K562 (cell line): ENCODE results near the gene MYRIP. TPM values are rescaled to one million over a fixed set of nuclear protein-coding genes. Genes with fewer than 3 reads are reported as not detected.

Experiments used
- ATAC-seq: fragments of 200-7000 bp; cut with Tn5 transposase; 3 replicates; pipeline ENCODE4 v1.9.1; 2020; ENCODE audit warnings: moderate library complexity
- BruUV-seq: library from RNA; stranded (reverse); fragments of 400-500 nt; replicated peaks from 2 replicates; lab custom pipeline; 2021; lab: Mats Ljungman, UMichigan
- CTCF ChIA-PET: fragments of 300-600 bp; formaldehyde crosslinking; extraction: SDS; loops from one replicate; lab custom pipeline; 2021; ENCODE audit warnings: low intra/inter-chr PET ratio; lab: Yijun Ruan, JAX
- POLR2A ChIA-PET: fragments of 300-600, 350-650 bp; sonication (Branson Sonifier 250); formaldehyde crosslinking; extraction: SDS; loops from one replicate; lab custom pipeline; 2021; ENCODE audit warnings: antibody characterized with exemption, inconsistent platforms; lab: Yijun Ruan, JAX
- DNase-seq, 4 experiments: peaks; one replicate each; pipeline versions ENCODE4 v3.0.0 to v3.0.0-alpha.2; 2011 to 2018; ENCODE audit warnings: low spot score in 3 of 4, mixed read lengths in 3 of 4; ENCODE audit errors: extremely low read depth in 1 of 4
- FAIRE-seq: peaks from 2 replicates; lab custom pipeline; 2011; peaks lifted over from hg19 to GRCh38; lab: Jason Lieb, UNC
- H2AFZ ChIP-seq: 2 replicates; pipeline ENCODE4 v1.6.0; 2011; ENCODE audit warnings: low read depth, low read length, control low read depth, inconsistent platforms
- H3K27ac ChIP-seq: fragments of 200-600 bp; 3 replicates; pipeline ENCODE4 v1.8.0; 2011; ENCODE audit warnings: low read depth, mild to moderate bottlenecking, control low read depth, inconsistent platforms, low read length, moderate library complexity, mixed read lengths; ENCODE audit errors: extremely low read depth
- H3K27me3 ChIP-seq, 2 experiments: fragments of 300-600 bp in 1 of 2; 2 replicates in 1 of 2; 3 replicates in 1 of 2; pipeline versions ENCODE4 v1.6.0 to v1.8.0; 2011; ENCODE audit warnings: inconsistent platforms in 2 of 2, low read length in 2 of 2, mild to moderate bottlenecking in 1 of 2, mixed read lengths in 1 of 2, moderate library complexity in 1 of 2; ENCODE audit not compliant: control insufficient read depth in 2 of 2, insufficient read depth in 2 of 2
- H3K36me3 ChIP-seq: fragments of 300-600 bp; 3 replicates; pipeline ENCODE4 v1.8.0; 2011; ENCODE audit warnings: mild to moderate bottlenecking, low read length, inconsistent platforms; ENCODE audit not compliant: control insufficient read depth, insufficient read depth
- H3K4me1 ChIP-seq, 2 experiments: fragments of 200-600 bp in 1 of 2; replicated peaks in 1 of 2; 2 replicates in 1 of 2; 3 replicates in 1 of 2; pipeline versions ENCODE4 v1.5.1 to v1.8.0; 2011; ENCODE audit warnings: inconsistent platforms in 2 of 2, low read length in 2 of 2, mild to moderate bottlenecking in 1 of 2, mixed read lengths in 1 of 2, moderate library complexity in 1 of 2; ENCODE audit not compliant: control insufficient read depth in 2 of 2, insufficient read depth in 2 of 2
- H3K4me2 ChIP-seq: 2 replicates; pipeline ENCODE4 v1.6.1; 2011; ENCODE audit warnings: low read length, control low read depth, inconsistent platforms, mixed read lengths; ENCODE audit not compliant: insufficient read depth
- H3K4me3 ChIP-seq: fragments of 200-600 bp; sonication (generic), shearing (Covaris generic); 2 replicates; pipeline ENCODE4 v1.5.1; 2016; ENCODE audit warnings: control low read depth, inconsistent platforms
- H3K79me2 ChIP-seq: fragments of 200-600 bp; 3 replicates; pipeline ENCODE4 v1.8.0; 2011; ENCODE audit warnings: low read length, inconsistent platforms; ENCODE audit not compliant: control insufficient read depth, insufficient read depth
- H3K9ac ChIP-seq, 2 experiments: 2 replicates each; pipeline versions ENCODE4 v1.6.0 to v1.6.1; 2011; ENCODE audit warnings: low read depth in 2 of 2, low read length in 2 of 2, control low read depth in 1 of 2, inconsistent platforms in 1 of 2, mild to moderate bottlenecking in 1 of 2, mixed read lengths in 1 of 2; ENCODE audit not compliant: insufficient read depth in 1 of 2
- H3K9me1 ChIP-seq: one replicate; pipeline ENCODE4 v1.6.0; 2011; ENCODE audit warnings: inconsistent platforms, mild to moderate bottlenecking, low read length, moderate library complexity; ENCODE audit not compliant: control insufficient read depth, insufficient read depth
- H3K9me3 ChIP-seq: replicated peaks from 2 replicates; pipeline ENCODE4 v1.5.1; 2011; ENCODE audit warnings: low read depth, low read length, inconsistent platforms; ENCODE audit not compliant: control insufficient read depth, insufficient read depth
- H4K20me1 ChIP-seq: replicated peaks from 2 replicates; pipeline ENCODE4 v1.6.1; 2011; ENCODE audit warnings: low read length, inconsistent platforms, mixed read lengths; ENCODE audit not compliant: control insufficient read depth, insufficient read depth
- HNRNPH1 ChIP-seq: fragments of 200-400 bp; formaldehyde crosslinking; optimal IDR thresholded peaks from 2 replicates; pipeline ENCODE3; 2017; ENCODE audit warnings: low read depth, mild to moderate bottlenecking, low read length, moderate library complexity
- JUND ChIP-seq, 2 experiments: IDR thresholded peaks; 2 replicates in 1 of 2; 3 replicates in 1 of 2; pipeline ENCODE4 v1.6.1; 2011; ENCODE audit warnings: borderline replicate concordance in 2 of 2, low read depth in 2 of 2, low read length in 2 of 2, improper control_type of control experiment in 1 of 2, missing biosample characterization in 1 of 2, missing genetic modification characterization in 1 of 2, missing genetic modification reagents in 1 of 2
- KHSRP ChIP-seq: fragments of 450-650 bp; IDR thresholded peaks from 2 replicates; pipeline ENCODE4 v1.6.1; 2017
- RNF2 ChIP-seq: sonication (generic); IDR thresholded peaks from 2 replicates; pipeline ENCODE4 v1.6.1; 2016
- SAFB ChIP-seq: fragments of 200-400 bp; formaldehyde crosslinking; IDR thresholded peaks from 2 replicates; pipeline ENCODE4 v1.6.1; 2017; ENCODE audit warnings: low read depth, low read length, borderline replicate concordance
- SRSF7 ChIP-seq: fragments of 200-400 bp; formaldehyde crosslinking; optimal IDR thresholded peaks from 2 replicates; pipeline ENCODE3; 2017; ENCODE audit warnings: mild to moderate bottlenecking, low read depth, low read length
- TAF9B ChIP-seq: fragments of 450-650 bp; IDR thresholded peaks from 2 replicates; pipeline ENCODE4 v1.6.1; 2018; ENCODE audit warnings: mild to moderate bottlenecking; ENCODE audit not compliant: partially characterized antibody
- TCFL5 ChIP-seq: fragments of 250-450 bp; sonication (Bioruptor Pico); conservative IDR thresholded peaks from 2 replicates; pipeline ENCODE4 v1.6.1; 2021; ENCODE audit warnings: mild to moderate bottlenecking, moderate library complexity, matching md5 sums
- TFAM ChIP-seq: fragments of 250-450 bp; sonication (Bioruptor Pico); conservative IDR thresholded peaks from 2 replicates; pipeline ENCODE4 v1.5.0; 2021; ENCODE audit warnings: mild to moderate bottlenecking, moderate library complexity
- ZBTB17 ChIP-seq: fragments of 450-650 bp; formaldehyde crosslinking; IDR thresholded peaks from 2 replicates; pipeline ENCODE4 v1.4.0; 2020; ENCODE audit warnings: mild to moderate bottlenecking
- ZBTB33 ChIP-seq: sonication (generic); formaldehyde crosslinking; IDR thresholded peaks from 2 replicates; pipeline ENCODE4 v1.8.1; 2023; ENCODE audit warnings: mild to moderate bottlenecking, missing genetic modification reagents
- ZBTB7A ChIP-seq: IDR thresholded peaks from 2 replicates; pipeline ENCODE4 v1.6.1; 2011; ENCODE audit warnings: low read depth, mild to moderate bottlenecking, low read length, moderate library complexity, borderline replicate concordance; ENCODE audit not compliant: control insufficient read depth
- ZC3H11A ChIP-seq: IDR thresholded peaks from 2 replicates; pipeline ENCODE4 v1.6.1; 2012; ENCODE audit warnings: low read depth, low read length, improper control_type of control experiment
- ZKSCAN3 ChIP-seq: fragments of 250-450 bp; sonication (Bioruptor Pico); IDR thresholded peaks from 2 replicates; pipeline ENCODE4 v1.4.0; 2020
- ZNF239 ChIP-seq: fragments of 250-450 bp; sonication (Bioruptor Pico); IDR thresholded peaks from 2 replicates; pipeline ENCODE4 v1.4.0; 2020; ENCODE audit warnings: mild to moderate bottlenecking
- WGBS: fragments of 100-300 bp; shearing (Covaris generic); methylation state at CpG from one replicate; pipeline ENCODE4 v1.1.6; 2016; ENCODE audit warnings: low coverage, mixed read lengths; ENCODE audit not compliant: insufficient coverage; ENCODE audit errors: missing lambda C conversion rate; 5-methylcytosine and 5-hydroxymethylcytosine counted together
- in situ Hi-C: fragments of 300-500 bp; cut with MboI; formaldehyde crosslinking; loops from 4 replicates; pipeline ENCODE4 v1.15.0; 2018; ENCODE audit warnings: inconsistent platforms, mixed read lengths
- intact Hi-C: fragments of 100-400 bp; cut with micrococcal nuclease; formaldehyde crosslinking; loops from 2 replicates; pipeline ENCODE4 v1.14.2; 2022
- polyA plus RNA-seq, 8 experiments: library from polyadenylated mRNA; depleted of rRNA in 4 of 8; stranded (reverse) in 5 of 8; unstranded in 3 of 8; fragments of >200 nt; fragmentation: Nextera tagmentation in 2 of 8; fragmentation: Illumina TruSeq in 1 of 8; extraction: Ambion mirVana in 2 of 8; extraction: Trizol in 1 of 8; gene quantifications; 2 replicates each; pipeline versions ENCODE4 v1.2.1 to v1.2.3, GENCODE V29; 2011 to 2014; ENCODE audit warnings: inconsistent platforms in 1 of 8, missing spikeins in 1 of 8
- total RNA-seq, 7 experiments: library from RNA; depleted of rRNA in 6 of 7; stranded (reverse); fragments of >200 nt in 6 of 7; fragmentation: Illumina TruSeq in 2 of 7; extraction: Trizol in 2 of 7; gene quantifications; 2 replicates each; pipeline versions ENCODE4 v1.2.1 to v1.2.3, GENCODE V29; 2011 to 2021; ENCODE audit warnings: low replicate concordance in 1 of 7
- TF ChIP-seq, protein P1 (sequence below): sonication (generic); formaldehyde crosslinking; IDR thresholded peaks from 2 replicates; pipeline ENCODE4 v1.9.0; 2022; ENCODE audit warnings: mild to moderate bottlenecking, missing genetic modification reagents
- TF ChIP-seq, protein P2 (sequence below): fragments of 450-650 bp; IDR thresholded peaks from 2 replicates; pipeline ENCODE4 v1.6.1; 2016; ENCODE audit warnings: mild to moderate bottlenecking
- TF ChIP-seq, protein P3 (sequence below): sonication (generic); formaldehyde crosslinking; IDR thresholded peaks from 2 replicates; pipeline ENCODE4 v1.8.0; 2022; ENCODE audit warnings: mild to moderate bottlenecking, low read depth, missing genetic modification reagents

The MYRIP gene
- total and polyA plus RNA-seq, 9 of the 15 experiments (the other 6 are each of a cell fraction or from before 2014, with no cell fraction given): 0.03 to 0.12 TPM; not detected in 7

DNA sequence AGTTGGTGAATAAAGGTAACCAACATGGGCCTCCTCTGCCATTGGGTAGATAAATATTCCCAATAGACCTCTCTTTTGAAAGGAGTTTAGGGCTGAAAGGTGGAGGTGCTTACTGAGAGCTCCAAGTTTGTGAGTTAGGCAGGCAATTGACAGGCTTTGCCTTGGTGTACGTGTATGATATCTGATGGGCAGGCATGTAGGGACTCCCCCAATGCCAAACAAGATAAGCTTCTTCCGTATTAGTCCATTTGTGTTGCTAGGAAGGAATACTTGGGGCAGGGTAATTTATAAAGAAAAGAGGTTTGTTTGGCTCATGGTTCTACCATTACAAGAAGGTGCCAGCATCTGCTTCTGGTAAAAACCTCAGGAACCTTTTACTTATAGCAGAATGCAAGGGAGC lies 339.4 kb downstream of the MYRIP start:
- H3K4me3 ChIP-seq: no peak overlapping the region
- ChIA-PET POLR2A (interaction anchor here (0.5 to 0.8 kb wide), 2 partner anchors 10 to 105 kb away, joined by 3 to 4 read pairs; no protein-coding TSS in a partner anchor), CTCF (no interaction called here)
- no TSS peak for BruUV-seq
- H4K20me1 ChIP-seq: no peaks in the 10 kb centered on the region
- H3K9ac ChIP-seq: no peak overlapping the region
- H3K9me1 ChIP-seq: no peaks in the 10 kb centered on the region
- DNase-seq (no peak), FAIRE-seq (no peak), ATAC-seq (no peak)
- H3K27ac ChIP-seq: no peak overlapping the region
- H3K9me3 ChIP-seq: no peaks in the 10 kb centered on the region
- no peaks in the 10 kb centered on the region for H3K4me1 ChIP-seq
- H3K4me2 ChIP-seq: no peak overlapping the region
- H3K27me3 ChIP-seq: no peaks in the 10 kb centered on the region
- no peaks in the 10 kb centered on the region for H3K79me2 ChIP-seq
- 3% methylated on average over 2 of the region's 2 CpGs for WGBS
- in situ Hi-C loops: no loop called here
- H3K36me3 ChIP-seq: no peaks in the 10 kb centered on the region
- no peak overlapping the region for H2AFZ ChIP-seq
- intact Hi-C loops: no loop called here
- TF ChIP-seq TFAM (CRISPR knock-in tag): no peak
- TF ChIP-seq ZBTB33 (CRISPR knock-in tag): no peak
- TF ChIP-seq KHSRP: no peak
- no peak for TF ChIP-seq RNF2
- no peak for TF ChIP-seq ZBTB17 (CRISPR knock-in tag)
- no peak for TF ChIP-seq TCFL5 (CRISPR knock-in tag)
- TF ChIP-seq ZKSCAN3: no peak
- TF ChIP-seq, protein P1, sequence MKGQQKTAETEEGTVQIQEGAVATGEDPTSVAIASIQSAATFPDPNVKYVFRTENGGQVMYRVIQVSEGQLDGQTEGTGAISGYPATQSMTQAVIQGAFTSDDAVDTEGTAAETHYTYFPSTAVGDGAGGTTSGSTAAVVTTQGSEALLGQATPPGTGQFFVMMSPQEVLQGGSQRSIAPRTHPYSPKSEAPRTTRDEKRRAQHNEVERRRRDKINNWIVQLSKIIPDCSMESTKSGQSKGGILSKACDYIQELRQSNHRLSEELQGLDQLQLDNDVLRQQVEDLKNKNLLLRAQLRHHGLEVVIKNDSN: no peak
- no peak for TF ChIP-seq HNRNPH1
- TF ChIP-seq JUND (IDR thresholded peaks at IDR 0.05; ENCODE audit: borderline replicate concordance, low read depth, low read length): no peak
- no peak for TF ChIP-seq JUND (tag; IDR thresholded peaks at IDR 0.05; ENCODE audit: borderline replicate concordance, low read depth, low read length)
- no peak for TF ChIP-seq ZBTB7A
- no peak for TF ChIP-seq TAF9B
- no peak for TF ChIP-seq SRSF7
- TF ChIP-seq, protein P2, sequence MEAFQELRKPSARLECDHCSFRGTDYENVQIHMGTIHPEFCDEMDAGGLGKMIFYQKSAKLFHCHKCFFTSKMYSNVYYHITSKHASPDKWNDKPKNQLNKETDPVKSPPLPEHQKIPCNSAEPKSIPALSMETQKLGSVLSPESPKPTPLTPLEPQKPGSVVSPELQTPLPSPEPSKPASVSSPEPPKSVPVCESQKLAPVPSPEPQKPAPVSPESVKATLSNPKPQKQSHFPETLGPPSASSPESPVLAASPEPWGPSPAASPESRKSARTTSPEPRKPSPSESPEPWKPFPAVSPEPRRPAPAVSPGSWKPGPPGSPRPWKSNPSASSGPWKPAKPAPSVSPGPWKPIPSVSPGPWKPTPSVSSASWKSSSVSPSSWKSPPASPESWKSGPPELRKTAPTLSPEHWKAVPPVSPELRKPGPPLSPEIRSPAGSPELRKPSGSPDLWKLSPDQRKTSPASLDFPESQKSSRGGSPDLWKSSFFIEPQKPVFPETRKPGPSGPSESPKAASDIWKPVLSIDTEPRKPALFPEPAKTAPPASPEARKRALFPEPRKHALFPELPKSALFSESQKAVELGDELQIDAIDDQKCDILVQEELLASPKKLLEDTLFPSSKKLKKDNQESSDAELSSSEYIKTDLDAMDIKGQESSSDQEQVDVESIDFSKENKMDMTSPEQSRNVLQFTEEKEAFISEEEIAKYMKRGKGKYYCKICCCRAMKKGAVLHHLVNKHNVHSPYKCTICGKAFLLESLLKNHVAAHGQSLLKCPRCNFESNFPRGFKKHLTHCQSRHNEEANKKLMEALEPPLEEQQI: no peak
- no peak for TF ChIP-seq ZC3H11A
- TF ChIP-seq, protein P3, sequence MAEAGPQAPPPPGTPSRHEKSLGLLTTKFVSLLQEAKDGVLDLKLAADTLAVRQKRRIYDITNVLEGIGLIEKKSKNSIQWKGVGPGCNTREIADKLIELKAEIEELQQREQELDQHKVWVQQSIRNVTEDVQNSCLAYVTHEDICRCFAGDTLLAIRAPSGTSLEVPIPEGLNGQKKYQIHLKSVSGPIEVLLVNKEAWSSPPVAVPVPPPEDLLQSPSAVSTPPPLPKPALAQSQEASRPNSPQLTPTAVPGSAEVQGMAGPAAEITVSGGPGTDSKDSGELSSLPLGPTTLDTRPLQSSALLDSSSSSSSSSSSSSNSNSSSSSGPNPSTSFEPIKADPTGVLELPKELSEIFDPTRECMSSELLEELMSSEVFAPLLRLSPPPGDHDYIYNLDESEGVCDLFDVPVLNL (CRISPR knock-in tag): no peak
- TF ChIP-seq SAFB: no peak
- no peak for TF ChIP-seq ZNF239 (CRISPR knock-in tag)
